Endothelial cell of umbilical vein (primary cell): ENCODE measurements around the gene IFITM5.

Experiments used
- EZH2 ChIP-seq: IDR thresholded peaks from 2 replicates; pipeline ENCODE4 v1.6.1; 2012; ENCODE audit warnings: borderline replicate concordance, low read depth, mild to moderate bottlenecking, moderate library complexity, low read length, inconsistent platforms; ENCODE audit not compliant: severe bottlenecking
- GATA2 ChIP-seq: IDR thresholded peaks from 2 replicates; pipeline ENCODE4 v1.7.0; 2011; ENCODE audit warnings: low read depth, mild to moderate bottlenecking, moderate library complexity, mixed read lengths, low read length; ENCODE audit not compliant: insufficient read length, insufficient read depth
- JUN ChIP-seq: IDR thresholded peaks from 2 replicates; pipeline ENCODE4 v1.6.1; 2011; ENCODE audit warnings: borderline replicate concordance, low read depth; ENCODE audit not compliant: insufficient read length, insufficient read depth
- MYC ChIP-seq: IDR thresholded peaks from one replicate; pipeline ENCODE4 v1.6.1; 2011; ENCODE audit warnings: mild to moderate bottlenecking, low read depth, low read length
- POLR2A ChIP-seq: IDR thresholded peaks from 2 replicates; pipeline ENCODE4 v1.6.1; 2012; ENCODE audit warnings: low read depth, mild to moderate bottlenecking, control low read depth, low read length
- POLR2AphosphoS5 ChIP-seq: IDR thresholded peaks from 2 replicates; pipeline ENCODE4 v1.6.1; 2012; ENCODE audit warnings: low read depth, mild to moderate bottlenecking, control low read depth, low read length, moderate library complexity; ENCODE audit not compliant: insufficient read depth
- TF ChIP-seq, protein P1 (sequence below), 2 donors: IDR thresholded peaks; 1 replicate in 1 of 2; 2 replicates in 1 of 2; pipeline ENCODE4 v1.5.1; 2011; ENCODE audit warnings: low read length in 2 of 2, mild to moderate bottlenecking in 2 of 2, moderate library complexity in 2 of 2, control low read depth in 1 of 2, inconsistent platforms in 1 of 2, low read depth in 1 of 2; ENCODE audit not compliant: insufficient read depth in 1 of 2; ENCODE audit errors: extremely low read depth in 1 of 2
- TF ChIP-seq, protein P2 (sequence below): IDR thresholded peaks from 2 replicates; pipeline ENCODE4 v1.6.1; 2011; ENCODE audit not compliant: insufficient read depth, insufficient read length

DNA sequence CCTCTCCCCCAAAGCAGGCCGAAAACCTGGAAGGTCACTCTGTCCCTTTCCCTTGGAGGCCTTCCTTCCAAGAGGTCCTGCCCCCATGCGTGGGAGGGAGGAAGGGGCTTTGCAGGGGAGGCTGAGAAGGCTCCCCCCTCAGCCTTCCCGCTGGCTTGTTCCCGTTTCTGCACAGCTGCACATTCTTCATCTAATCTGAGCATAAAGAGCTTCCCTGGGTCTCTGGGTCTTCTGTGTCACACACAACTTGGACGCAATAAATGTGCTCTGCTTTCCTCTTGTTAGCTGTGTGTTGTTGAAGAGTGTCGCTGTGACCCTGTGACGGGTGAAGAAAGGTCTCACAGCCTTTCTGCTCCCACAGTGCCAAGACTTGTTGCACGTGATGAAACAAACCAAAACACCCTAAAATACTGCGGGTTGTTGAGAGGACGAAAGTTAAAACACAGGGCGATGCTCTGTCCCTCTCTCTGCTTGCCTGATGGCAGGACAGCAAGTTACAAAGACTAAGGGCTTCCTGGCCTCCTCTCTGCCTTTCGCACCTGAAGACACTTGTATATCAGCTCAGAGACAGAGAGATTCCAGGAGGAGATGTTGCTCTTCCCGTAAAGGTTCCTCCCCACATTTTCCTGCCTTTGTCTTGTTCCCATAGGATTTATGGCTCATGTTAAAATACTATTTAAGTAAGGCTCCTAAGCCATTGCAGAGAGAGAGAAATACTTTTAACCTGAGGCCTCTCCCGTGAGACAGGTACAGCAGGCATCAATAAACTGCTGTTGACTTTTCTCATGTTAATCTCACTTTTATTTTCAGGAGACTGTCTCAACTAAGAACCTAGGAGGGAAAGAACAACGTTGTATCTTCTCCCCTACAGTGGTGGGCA, 36.7 kb upstream of the IFITM5 start:
- TF ChIP-seq, protein P1, sequence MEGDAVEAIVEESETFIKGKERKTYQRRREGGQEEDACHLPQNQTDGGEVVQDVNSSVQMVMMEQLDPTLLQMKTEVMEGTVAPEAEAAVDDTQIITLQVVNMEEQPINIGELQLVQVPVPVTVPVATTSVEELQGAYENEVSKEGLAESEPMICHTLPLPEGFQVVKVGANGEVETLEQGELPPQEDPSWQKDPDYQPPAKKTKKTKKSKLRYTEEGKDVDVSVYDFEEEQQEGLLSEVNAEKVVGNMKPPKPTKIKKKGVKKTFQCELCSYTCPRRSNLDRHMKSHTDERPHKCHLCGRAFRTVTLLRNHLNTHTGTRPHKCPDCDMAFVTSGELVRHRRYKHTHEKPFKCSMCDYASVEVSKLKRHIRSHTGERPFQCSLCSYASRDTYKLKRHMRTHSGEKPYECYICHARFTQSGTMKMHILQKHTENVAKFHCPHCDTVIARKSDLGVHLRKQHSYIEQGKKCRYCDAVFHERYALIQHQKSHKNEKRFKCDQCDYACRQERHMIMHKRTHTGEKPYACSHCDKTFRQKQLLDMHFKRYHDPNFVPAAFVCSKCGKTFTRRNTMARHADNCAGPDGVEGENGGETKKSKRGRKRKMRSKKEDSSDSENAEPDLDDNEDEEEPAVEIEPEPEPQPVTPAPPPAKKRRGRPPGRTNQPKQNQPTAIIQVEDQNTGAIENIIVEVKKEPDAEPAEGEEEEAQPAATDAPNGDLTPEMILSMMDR (IDR thresholded peaks at IDR 0.05; ENCODE audit: extremely low read depth in 1 of 2, insufficient read depth in 1 of 2, low read depth in 1 of 2, low read length in 2 of 2): no peak
- no peak for TF ChIP-seq JUN
- no peak for TF ChIP-seq POLR2AphosphoS5
- no peak for TF ChIP-seq EZH2
- TF ChIP-seq, protein P2, sequence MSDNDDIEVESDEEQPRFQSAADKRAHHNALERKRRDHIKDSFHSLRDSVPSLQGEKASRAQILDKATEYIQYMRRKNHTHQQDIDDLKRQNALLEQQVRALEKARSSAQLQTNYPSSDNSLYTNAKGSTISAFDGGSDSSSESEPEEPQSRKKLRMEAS: no peak
- no peak for TF ChIP-seq MYC
- TF ChIP-seq GATA2: no peak
- TF ChIP-seq POLR2A: no peak
